ENCODE data around the gene RPS2. TPM values are rescaled to one million over a fixed set of nuclear protein-coding genes. Genes with fewer than 3 reads are reported as not detected.
"Not testable (repeated sequence)": the region's sequence is repeated elsewhere in the genome, so short reads cannot be mapped to it uniquely, and the experiment has no call there.

The RPS2 gene
- total RNA-seq, 1 experiment from 2014 or later = 1,909 TPM

DNA sequence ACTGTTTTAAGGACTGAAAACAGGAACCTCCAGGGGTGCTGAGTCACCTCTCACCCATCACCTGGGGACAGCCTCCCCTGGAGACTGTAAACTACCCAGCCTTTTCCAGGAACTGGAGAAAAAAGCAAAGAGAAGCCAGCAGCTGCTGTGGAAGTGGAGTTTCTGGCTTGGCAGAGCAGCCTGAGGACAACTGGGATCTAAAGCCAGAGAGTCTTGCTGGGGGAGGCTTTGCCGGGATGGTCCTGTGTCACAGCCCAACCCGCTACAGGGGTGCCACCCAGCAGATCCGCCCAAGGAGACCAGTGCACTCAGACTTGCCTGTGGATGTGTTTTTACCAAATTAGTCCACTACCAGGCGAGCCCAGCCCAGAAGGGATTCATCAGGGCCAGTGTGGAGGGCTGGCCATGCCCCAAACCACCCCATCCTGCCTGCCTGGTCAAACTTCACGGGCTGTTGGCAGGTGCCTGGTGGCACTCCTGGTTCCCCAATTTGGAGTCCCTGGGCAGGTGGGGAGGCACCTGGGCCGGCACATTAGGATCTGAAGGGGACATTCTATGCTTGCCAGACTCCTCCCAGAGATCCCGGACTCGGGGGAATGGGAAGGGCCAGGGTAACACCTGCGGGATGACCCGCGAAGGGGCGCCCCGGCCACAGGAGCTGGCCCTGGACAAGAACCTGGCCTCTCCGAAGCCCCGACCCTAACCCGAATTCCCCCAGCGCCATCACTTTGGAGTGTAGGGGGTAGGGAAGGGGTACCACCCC, 22.4 kb downstream of the RPS2 start:
- no peak for DNase-seq (ENCODE audit: low spot score)

DNA sequence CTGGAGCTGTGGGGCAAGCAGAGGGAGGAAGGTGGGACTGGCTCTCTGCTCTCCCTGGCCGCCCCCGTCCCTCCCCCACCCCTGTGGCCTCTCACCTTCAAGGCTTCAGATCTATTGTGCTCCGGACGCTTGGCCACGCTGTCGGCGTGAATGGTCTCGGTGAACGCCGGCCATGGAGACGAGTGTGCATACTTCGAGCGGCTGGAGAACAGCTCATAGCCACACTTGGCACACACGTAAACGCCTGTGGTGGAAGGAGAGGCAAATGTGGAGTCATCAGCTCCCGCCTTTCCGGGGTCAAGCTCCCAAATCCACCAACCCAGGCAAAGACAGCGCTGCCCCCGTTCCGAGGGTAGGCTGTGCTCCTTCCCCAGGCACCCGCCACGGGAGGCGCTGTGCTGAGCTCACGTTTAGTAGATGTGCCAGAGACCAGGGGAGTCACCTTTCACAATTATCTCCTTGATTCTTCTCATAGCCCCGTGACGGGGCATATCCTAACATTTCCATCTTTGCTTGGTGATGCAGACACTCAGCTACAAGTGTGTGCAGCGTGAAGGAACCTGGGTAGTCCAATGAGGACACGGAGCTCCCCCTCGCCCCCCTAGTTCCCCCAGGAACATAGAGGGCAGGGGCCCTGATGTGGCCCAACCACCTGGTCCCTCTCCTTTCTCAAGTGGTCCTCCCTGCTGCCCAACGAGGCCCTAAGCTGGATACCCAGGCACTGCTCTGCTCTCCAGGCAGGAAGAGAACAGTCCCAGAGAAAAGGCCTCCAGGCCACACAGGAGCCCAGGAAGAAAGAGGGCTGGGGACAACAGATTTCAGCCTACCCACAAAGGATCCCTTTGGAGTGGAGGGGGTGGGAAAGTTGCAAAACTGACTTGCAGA, 23.2 kb downstream of the RPS2 start:
- DNase-seq (ENCODE audit: low spot score) = no peak

DNA sequence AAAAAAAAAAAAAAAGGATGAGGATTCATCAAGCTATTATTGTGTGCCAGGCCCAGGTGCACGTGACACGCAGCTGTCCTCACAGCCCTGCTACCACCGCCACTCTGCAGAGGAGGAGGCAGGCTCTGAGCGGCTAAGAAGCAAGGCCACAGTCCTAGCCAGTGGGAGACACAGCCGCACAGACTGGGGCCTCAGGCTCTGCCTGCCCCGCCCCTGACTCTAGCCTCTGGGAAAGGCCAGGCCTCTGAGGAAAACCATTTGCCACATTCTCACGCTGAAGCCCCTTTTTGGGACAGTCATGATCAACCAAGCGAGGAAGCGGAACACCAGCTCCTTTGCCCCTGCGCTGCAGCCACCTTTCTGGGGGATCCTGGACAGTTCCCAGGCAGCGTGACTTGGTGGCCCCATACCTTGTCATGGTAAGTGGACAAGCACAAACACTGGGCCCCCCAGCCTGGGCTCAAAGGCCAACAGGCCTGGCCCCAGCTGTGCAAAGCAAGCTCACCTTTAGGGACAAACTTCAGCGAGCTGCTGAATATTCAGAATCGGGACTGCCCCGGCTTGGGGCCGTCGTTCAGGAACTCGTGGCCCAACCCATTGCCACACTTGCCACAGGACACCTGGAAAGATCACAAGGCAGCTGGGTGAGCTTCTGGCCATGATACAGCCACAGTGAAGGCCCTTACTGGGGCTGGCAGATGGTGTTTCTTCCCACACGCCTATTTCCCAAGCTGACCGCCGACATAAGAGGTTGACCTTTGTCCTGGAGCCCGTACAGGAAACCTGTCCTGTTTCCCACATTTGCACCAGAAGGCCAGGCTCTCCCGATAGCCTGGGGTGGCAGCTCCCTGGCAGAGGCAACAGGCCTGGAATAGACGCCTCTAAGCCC, 24.1 kb downstream of the RPS2 start:
- no peak for DNase-seq (ENCODE audit: low spot score)

DNA sequence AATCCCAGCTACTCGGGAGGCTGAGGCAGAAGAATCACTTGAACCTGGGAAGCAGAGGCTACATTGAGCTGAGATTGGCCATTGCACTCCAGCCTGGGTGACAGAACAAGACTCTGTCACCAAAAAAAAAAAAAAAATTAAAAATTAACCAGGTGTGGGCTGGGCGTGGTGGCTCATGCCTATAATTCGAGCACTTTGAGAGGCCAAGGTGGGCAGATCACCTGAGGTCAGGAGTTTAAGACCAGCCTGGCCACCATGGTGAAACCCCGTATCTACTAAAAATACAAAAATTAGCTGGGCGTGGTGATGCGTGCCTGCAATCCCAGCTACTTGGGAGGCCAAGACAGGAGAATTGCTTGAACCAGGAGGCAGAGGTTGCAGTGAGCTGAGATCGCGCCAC, 24.8 kb downstream of the RPS2 start:
- DNase-seq (ENCODE audit: low spot score) = not testable (repeated sequence)

DNA sequence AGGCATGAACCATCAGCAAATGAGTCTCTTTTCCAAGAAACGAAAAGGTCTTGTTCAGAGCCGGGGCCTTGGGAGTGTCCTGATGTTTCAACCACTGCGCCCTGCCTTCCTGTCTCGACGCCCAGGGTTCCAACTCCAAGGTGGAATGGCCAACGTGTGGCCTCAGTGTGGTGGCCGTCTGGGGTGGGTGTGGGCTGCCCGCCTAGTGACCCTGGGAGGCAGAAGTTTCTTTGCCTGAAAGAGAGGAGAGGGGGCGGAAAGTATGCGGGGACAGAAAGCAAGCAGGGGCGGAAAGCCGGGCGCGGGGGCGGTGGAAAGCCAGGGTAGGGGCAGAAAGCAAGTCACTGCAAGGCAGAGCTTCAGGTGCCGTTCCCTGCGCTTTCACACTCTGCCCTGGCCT, 25.7 kb downstream of the RPS2 start:
- no peak for DNase-seq (ENCODE audit: low spot score)

DNA sequence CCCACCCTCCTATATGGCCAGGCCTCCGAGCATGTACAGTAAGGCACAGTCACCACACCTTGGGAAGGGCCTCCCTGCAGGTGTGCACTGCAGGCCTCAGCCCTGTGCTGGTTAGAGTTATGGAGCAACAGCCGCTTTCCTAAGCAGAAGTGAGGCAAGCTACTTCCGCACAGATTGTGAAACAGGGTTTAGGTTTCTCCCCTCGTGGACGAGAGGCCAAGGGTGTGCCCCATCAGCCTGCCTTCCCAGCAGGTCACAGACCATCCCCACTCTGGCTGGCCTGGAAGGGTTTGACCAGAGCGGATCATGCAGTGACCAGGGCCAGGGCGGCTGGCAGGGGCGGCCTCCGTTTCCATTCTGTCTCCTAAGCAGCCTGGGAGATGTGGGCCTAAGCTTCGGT, 26.3 kb downstream of the RPS2 start:
- DNase-seq (ENCODE audit: low spot score) = no peak

DNA sequence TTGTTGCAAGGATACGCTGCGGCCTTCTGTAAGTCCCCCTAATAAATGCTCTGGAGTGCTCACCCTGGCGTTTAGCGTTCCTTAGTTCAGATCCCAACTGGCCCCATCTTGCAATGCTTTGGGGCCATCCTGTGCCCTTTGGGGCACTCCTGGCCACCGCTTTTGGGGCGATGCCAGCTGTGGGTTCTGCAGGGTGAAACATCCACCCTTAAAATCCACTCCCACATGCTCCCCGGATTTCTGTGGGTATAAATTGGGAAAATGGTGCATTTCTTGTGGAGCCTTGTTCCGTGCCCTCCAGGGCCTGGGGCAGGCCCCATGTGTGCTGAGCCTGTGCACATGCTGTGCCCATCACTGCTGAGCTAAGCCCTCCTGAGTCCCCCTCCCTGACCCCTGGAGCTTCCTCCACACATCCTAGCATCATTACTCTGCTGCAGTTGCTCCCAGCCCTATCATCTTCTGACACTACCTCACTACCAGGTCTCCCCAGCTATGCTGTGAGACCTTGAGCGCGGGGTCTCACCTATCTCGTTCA, 27.6 kb downstream of the RPS2 start:
- DNase-seq (ENCODE audit: low spot score) = no peak

DNA sequence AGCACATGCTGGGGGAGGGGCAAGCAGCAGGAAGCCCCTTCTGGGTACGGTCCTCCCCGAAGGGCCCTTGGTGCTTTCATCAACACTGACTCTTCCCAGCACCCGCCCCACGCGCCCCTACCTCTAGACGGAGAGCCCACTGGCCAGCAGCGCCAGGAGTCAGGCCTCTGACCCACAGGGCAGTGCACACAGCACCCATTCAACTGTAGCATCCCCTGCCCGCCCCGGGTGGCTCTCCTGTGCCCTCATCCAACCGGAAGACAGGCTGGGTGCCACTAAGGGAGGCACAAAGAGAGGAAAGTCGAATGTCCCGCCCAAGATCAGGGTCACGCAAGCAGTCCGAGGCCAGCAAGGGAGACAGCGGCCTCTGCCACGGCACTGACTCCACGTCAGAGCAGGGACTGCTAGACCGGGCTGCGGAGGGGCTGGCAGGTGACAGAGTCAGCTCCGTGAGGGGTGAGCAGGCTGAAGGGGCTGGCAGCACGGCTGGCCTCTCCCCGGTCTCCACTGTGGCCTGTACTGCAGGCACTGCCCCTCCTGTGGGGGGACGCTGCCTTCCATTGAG, 31.4 kb downstream of the RPS2 start:
- no peak for DNase-seq (ENCODE audit: low spot score)

DNA sequence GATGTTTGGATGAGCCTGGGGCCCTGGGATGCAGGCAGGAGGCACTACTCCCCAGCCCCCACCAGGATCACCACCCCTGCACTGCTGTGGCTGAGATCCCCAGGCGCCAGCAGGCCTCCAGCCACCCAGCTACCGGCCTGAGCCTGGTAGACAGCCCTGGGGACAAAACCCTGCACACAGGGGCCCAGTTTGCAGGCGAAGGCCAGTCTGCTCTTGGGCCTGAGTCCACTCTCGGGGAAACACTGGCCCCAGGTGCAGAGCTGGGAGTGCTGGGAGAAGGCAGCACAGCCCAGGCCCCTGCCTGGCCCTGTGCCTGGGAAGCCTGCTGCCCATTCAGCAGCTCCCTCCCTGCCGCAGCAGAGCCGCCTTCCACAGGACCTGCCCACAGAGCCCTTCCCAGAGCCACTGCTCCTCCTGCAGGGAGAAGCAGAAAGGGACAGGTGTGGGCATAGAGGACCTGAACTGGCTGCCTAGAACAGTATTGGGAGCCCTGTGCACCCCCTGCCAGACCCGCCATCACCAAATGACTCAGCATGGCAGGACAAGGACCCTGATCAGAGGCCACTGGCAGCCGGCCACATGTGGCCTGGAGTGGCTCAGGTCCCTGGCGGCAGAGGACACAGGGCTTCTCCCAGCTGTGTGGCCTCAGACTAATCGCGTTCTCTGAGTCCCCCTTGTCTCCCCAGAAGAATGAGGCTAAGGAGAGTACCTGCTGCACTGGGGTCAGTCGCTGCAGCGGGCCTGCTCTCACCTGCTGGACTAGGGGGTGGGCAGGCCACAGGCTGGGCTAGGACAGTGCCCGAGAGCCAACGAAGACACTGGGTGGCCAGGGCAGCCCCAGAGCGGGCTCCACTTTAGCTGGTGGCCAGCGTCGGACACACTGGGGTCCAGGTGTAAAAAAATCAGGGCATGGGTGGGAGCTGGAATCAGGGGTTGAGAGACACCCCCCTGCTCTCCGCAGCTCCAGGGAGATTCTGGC, 32.3 kb downstream of the RPS2 start:
- peak; percentile 36 for DNase-seq (ENCODE audit: low spot score)

DNA sequence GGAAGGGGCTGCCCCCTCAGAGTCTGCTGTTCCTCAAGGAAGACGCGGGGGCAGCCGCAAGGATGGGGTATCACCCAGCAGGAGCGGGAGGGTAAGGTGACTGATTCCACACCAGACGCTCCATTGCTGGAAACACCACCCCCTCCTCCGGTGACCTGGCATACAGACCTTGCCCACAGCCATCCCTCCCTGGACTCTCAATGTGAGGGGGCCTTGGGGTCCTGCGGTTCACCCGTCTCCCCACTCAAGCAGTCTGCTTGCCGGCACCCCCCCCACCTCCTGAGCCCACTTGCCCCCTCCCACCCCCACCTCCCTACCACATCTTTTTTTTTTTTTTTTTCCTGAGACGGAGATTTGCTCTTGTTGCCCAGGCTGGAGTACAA, 34.3 kb downstream of the RPS2 start:
- no peak for DNase-seq (ENCODE audit: low spot score)

DNA sequence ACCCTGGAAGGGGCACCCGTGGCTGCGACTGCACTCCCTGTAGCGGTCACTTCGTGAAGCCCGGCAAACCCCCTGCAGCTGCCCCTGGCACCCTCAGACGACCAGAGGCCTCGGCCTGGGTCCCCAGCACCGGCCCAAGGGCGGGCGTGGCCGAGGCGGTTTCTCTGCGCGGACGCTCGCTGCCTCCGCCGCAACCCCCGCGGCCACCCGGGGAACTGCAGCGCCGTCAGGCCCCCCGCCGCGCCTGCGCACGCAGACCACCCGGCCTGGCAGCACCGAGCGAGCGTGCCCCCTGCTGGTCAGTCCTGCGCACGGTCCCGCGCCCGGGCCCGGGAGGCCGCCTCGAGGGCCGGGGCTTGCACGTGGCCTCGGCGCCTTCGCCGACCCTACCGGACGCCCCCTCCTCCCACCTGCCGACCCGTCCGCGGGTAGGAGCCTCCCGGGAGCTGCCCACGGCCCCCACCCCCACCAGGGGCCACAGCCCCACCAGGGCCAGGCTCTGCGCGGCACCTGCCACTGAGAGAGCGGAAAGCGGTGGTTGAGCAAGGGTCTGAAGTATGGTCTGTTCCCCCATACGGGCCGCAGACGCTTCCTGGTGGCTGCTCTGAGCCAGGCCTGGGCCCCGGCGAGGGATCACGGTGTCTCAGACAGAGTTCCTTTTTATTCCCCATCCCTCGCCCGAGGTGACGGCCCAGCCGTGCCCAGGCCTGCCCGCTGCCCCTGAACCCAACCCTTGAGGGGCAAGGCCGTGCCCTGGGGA, 34.9 kb downstream of the RPS2 start:
- peak; percentile 60 for DNase-seq (ENCODE audit: low spot score)

DNA sequence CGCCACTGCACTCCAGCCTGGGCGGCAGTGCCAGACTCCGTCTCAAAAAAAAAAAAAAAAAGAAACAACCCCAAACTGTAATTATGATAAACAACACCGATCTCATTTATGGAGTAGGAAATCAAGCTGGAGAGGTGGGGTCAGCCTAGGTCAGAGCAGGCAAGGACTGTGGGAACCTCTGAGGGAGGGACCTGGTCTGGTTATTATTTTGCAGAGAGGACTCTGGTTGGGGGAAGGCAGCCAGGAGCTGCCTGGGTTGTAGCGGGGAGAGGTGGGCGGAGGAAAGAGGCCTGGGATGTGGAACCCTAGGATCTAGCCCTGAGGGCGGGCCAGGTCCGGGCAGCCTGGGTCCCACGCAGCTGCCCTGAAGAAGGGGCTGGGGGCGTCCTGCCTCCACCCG, 35.5 kb downstream of the RPS2 start:
- peak; percentile 57 for DNase-seq (ENCODE audit: low spot score)

DNA sequence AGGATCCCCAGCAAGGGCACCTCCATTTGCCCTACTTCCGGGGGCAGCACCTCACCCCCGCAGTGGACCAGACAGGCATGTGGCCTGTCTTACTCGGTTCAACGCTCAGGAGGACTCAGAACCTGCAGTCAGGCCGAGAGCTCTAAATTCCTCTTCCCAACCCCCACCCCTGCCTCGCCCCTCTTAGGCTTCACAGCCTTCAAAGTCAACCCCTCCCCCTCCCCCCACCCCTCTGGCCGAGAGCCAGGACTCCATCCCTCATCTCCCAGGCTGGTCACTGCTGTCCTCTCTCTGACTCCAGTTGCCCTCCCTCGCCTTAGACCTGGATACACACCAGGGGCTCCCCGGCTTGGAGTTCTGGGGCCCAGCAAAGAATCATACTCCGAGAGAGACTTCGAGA, 38.4 kb downstream of the RPS2 start:
- DNase-seq (ENCODE audit: low spot score) = no peak

DNA sequence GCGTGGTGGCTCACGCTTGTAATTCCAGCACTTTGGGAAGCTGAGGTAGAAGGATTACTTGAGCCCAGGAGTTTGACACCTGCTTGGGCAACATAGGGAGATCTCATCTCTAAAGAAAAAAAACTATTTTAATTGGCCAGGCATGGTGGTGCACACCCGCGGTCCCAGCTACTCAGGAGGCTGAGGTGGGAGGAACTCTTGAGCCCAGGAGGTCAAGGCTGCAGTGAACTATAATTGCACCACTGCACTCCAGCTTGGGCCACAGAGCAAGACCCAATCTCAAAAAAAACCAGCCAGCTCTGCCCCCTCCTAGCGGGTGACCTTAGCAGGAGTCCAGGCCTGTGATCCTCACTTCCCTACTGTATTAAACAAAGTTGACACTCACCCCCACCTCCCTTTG, 40.5 kb downstream of the RPS2 start:
- no peak for DNase-seq (ENCODE audit: low spot score)

DNA sequence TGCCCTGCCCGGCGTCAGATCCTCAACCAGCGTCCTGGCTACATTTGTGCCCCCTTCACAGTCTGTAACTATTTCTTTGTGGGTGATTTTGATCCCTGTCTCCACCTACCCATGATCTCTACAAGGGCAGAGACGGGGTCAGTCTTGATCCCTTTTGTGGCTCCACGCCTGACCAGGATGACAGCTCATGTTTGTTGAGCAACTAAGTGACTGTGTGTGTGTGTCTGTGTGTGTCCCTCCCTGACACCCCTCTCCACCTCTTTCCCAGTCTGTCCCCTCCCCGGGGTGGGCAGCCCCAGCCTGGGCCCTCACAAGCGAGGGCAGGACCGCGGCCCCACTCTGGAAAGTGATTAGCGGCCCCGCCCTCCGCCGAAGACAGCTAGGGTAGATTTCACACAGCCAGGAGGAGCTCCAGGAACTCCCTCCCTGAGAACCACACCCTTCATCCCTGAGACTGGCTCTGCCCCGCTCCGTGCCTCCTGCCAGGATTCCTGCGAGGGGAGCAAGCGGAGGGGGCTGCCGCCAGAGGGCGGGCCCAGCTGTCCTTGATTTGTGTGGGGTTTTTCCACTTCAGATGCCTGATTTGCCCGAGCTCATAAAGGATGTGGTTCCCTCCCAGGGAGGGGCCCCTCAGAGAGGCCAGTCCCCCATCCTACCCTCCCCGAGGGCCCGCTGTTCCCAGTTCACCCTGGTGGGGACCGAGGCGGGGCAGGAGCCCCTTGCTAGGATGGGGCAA, 41.2 kb downstream of the RPS2 start:
- DNase-seq (ENCODE audit: low spot score) = peak; percentile 92

DNA sequence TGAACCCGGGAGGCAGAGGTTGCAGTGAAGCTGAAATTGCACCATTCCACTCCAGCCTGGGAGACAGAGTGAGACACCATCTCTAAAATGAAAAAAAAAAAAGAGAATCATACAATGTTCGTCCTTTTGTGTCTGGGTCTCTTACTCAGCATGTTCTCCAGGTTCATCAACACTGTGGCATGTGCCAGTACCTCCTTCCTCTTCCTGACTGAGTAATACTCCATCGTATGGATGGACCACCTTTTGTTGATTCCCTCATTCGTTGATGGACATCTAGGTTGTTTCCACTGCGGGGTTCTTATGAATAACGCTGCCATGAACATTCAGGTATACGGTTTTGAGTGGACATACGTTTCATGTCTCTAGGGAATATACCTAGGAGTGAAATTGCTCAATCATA, 42.3 kb downstream of the RPS2 start:
- no peak for DNase-seq (ENCODE audit: low spot score)

DNA sequence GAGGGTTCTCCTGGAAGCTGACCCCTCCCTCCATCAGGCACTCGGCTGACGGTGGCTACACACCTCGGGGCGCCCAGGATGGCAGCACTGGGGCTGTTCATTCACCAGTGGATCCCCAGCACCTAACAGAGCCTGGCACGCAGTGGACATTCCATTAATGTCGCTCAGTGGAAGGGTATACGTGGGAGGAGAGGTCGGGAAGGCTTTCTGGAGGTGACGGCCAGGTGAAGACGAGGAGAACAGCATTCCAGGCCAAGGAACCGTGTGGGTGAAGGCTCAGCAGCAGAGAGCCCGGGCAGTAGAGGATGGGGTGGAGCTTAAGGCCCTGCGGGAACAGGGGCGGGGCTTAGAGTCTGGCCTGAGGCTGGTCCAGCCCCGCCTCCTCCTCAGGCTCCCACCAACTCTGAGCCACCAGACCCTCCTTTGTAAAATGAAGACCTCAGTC, 43.9 kb downstream of the RPS2 start:
- peak; percentile 49 for DNase-seq (ENCODE audit: low spot score)

DNA sequence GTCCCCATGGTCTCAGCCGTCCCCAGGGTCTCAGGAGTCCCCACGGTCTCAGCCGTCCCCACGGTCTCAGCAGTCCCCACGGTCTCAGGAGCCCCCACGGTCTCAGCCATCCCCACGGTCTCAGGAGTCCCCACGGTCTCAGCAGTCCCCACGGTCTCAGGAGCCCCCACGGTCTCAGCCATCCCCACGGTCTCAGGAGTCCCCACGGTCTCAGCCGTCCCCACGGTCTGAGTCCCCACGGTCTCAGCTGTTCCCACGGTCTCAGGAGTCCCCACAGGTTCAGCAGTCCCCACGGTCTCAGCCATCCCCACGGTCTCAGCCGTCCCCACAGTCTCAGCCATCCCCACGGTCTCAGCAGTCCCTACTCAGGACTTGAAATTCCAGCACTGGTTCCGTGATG, 44.5 kb downstream of the RPS2 start:
- DNase-seq (ENCODE audit: low spot score) = not testable (repeated sequence)

Data from A172 (cell line).